H54 (cell line): ENCODE measurements around the gene ARHGAP30.
A peak's percentile ranks its signal among the peaks of the same experiment; 100 is the strongest.

Experiments used
- DNase-seq: peaks from one replicate; pipeline ENCODE4 v3.0.0; 2011; ENCODE audit warnings: low spot score, mixed read lengths; ENCODE audit not compliant: insufficient read length
- FAIRE-seq: peaks from 3 replicates; lab custom pipeline; 2011; peaks lifted over from hg19 to GRCh38; lab: Jason Lieb, UNC
- POLR2A ChIP-seq: IDR thresholded peaks from 2 replicates; pipeline ENCODE4 v1.6.1; 2011; ENCODE audit warnings: low read depth, mild to moderate bottlenecking, low read length

The ARHGAP30 gene

GRCh38 chr1:161085165-161085564, 15.5 kb upstream of the ARHGAP30 start:
- no peak for TF ChIP-seq POLR2A
- DNase-seq (no peak), FAIRE-seq (no peak)

DNA sequence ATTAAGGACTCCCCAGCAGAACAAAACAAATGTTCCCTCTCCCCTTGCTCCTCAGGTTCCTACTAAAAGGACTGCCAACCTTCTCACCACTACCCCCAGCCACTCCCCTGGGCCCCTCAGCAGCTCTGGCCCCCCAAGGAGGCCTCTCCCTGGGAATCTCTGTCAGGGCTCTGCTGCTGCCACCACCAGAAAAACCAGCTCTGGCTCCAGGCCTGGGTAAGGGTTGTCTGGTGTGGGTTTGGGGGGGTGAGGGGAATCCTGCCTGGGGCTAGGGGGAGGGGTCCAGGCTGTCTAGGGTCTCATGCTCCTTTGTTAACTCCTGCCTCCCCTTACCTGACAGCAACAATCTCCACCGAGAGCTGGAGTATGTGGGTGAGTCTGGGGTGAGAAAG, 14.9 kb upstream of the ARHGAP30 start:
- no peak for TF ChIP-seq POLR2A
- FAIRE-seq (no peak), DNase-seq (no peak)

GRCh38 chr1:161083748-161084596, 14.3 kb upstream of the ARHGAP30 start:
- no peak for TF ChIP-seq POLR2A
- DNase-seq (no peak), FAIRE-seq (no peak)

DNA sequence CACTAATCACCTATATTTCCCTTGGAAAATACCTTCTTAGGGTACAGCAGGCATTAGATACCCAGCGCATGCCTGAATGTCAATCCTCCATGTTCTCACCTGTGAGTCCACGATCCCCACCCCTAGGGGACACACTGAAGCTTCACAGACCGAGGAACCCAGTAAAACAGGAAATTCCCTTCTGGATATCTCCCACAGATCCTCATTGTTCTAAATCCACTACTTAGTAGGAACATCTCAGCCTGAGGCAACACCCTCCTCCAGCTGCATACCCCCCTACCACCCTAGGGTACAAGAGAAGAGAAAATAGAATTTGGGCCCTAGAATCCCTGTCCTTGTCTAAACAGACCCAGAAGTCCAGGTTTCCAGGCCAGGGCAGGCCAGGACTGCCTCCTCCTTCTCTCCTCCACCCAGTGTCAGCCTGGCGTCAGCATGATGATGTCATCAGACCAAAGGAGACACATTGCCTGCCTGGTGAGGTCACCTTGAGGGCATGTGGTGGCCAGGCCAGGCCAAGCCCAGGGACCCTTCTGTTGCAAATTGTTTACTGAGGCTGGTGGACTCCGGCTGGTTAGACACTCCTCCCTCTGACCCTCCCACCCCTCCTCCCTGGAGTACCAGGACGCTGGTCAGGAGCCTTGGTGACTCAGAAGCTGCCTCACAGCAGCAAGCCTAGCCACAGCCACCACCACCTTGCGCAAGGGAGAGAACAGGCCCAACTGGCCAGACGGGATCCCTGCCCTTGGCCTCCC, 13.5 kb upstream of the ARHGAP30 start:
- peak; percentile 40 for TF ChIP-seq POLR2A
- DNase-seq (peak; percentile 92), FAIRE-seq (peak; percentile 38)

- TF ChIP-seq POLR2A, result no peak
- no peak for DNase-seq
- FAIRE-seq, result no peak
These were observed 12.8 kb upstream of the ARHGAP30 start for GRCh38 chr1:161082483-161082882.

- no peak for FAIRE-seq
- no peak for TF ChIP-seq POLR2A
- DNase-seq, result no peak
These were observed 11.8 kb upstream of the ARHGAP30 start for GRCh38 chr1:161081519-161081918.

DNA sequence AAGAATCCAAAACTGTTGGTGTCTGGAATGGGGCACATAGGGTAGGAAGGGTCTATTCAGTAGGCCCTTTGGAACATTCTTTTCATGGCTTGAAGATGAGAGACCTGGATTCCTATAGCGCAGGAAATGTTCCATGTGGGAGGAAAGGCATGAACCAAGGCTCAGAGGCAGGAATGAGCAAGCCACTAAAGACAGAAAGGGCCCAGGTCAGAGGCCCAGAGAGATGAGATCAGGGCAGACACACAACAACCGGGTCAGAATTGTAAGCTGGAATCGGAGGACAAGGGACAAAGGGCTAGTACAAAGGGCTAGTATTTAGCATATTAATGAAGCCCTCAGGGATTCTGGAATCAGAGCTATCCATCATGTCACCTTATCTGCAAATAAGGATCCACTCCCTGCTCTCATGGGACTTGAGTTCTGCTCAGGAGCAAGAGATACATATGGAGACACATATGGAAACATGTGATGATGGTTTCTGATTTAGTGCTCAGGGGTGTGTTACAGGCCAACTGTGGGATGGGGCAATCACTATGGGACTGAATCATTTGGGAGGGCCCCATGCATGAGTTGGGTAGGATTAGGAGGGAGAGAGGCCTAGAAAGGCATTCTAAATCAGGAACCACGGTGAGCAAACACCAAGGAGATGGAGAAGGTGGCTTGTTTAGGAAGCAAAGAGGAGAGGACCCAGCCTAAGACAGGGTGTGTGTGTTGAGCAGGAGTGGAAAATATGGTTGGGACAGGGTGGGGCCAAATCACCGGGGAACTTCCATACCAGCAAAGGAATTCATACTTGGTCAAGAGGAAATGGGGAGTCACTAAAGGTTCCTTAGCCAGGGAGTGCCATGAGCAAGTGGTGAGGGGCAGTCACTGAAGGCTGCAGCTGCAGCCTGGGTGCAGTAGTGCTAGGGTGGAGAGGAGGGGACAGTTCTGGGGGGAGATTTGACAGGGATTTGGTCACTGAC, 11.0 kb upstream of the ARHGAP30 start:
- DNase-seq (no peak), FAIRE-seq (no peak)

GRCh38 chr1:161079436-161080110, 9.9 kb upstream of the ARHGAP30 start:
- FAIRE-seq (no peak), DNase-seq (no peak)
- TF ChIP-seq POLR2A, result no peak

More for the DNA sequence above, 11.0 kb upstream of the ARHGAP30 start:
- no peak for TF ChIP-seq POLR2A

GRCh38 chr1:161077426-161077825, 7.7 kb upstream of the ARHGAP30 start:
- DNase-seq (no peak), FAIRE-seq (no peak)
- no peak for TF ChIP-seq POLR2A

- FAIRE-seq (no peak), DNase-seq (no peak)
- no peak for TF ChIP-seq POLR2A
These were observed 6.7 kb upstream of the ARHGAP30 start for GRCh38 chr1:161076410-161076809.

GRCh38 chr1:161074676-161075368, 5.1 kb upstream of the ARHGAP30 start:
- DNase-seq, result no peak
- FAIRE-seq, result no peak

DNA sequence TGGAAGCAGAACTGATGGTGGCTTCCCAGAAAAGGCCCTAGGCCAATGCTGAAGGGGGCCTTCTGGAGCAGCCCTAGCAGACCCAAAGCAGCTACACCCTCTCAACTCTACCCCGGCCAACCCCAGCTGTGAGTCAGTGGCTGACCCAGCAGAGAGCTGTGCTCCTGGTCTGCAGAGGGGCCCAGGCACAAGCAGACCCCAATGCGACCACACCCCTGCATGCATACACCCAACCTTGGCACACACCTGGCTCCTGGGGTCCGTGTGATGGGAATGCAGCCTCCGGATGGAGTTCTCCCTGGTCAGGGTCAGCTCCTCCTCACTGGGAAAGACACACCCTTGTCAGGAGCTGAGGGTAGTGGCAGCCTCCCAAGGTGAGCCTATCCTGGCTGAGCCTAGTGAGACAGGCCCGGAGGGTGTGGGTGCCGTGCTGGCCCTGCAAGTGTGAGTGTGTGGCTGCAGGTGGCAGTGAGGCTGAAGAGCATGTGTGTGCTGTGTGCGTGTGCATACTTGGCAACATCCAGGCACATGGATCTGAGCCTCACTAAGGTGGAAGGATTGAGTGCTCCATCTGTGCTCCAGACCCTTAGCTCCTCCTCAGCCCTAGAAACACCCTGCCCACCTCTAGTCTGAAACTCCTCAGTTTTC, 3.9 kb upstream of the ARHGAP30 start:
- no peak for FAIRE-seq
- no peak for TF ChIP-seq POLR2A
- no peak for DNase-seq

More at GRCh38 chr1:161074676-161075368, 5.1 kb upstream of the ARHGAP30 start:
- no peak for TF ChIP-seq POLR2A
